Measurements from ENCODE around the gene ARHGAP24.

The ARHGAP24 gene

GRCh38 chr4:85708468-85708867 lies 233.5 kb downstream of the ARHGAP24 start:
- DNase-seq: no peak

DNA sequence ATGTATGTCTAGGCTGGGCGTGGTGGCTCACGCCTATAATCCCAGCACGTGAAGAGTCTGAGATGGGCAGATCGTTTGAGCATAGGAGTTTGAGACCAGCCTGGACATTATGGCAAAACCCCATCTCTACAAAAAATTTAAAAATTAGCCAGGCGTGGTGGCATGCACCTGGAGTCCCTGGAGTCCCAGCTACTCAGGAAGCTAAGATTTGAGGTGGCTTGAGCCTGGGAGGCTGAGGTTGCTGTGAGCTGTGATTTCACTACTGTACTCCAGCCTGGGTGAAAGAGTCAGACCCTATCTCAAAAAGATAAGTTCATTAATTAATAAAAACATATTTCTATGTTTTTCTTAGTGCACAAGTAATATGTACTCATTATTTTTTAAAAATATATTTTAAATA lies 238.1 kb downstream of the ARHGAP24 start:
- DNase-seq: no peak

- DNase-seq: no peak
Observed at GRCh38 chr4:85715991-85716737, 241.2 kb downstream of the ARHGAP24 start.

GRCh38 chr4:85717351-85717750 lies 242.4 kb downstream of the ARHGAP24 start:
- no peak for DNase-seq

- no peak for DNase-seq
Observed at GRCh38 chr4:85717847-85718246, 242.9 kb downstream of the ARHGAP24 start.

GRCh38 chr4:85720735-85721134 lies 245.8 kb downstream of the ARHGAP24 start:
- no peak for DNase-seq

- DNase-seq: no peak
Observed at GRCh38 chr4:85722401-85722800, 247.5 kb downstream of the ARHGAP24 start.

GRCh38 chr4:85722807-85723206 lies 247.9 kb downstream of the ARHGAP24 start:
- DNase-seq: no peak

GRCh38 chr4:85724791-85725563 lies 250.0 kb downstream of the ARHGAP24 start:
- no peak for DNase-seq

- DNase-seq: no peak
Observed at GRCh38 chr4:85725721-85726170, 250.8 kb downstream of the ARHGAP24 start.

DNA sequence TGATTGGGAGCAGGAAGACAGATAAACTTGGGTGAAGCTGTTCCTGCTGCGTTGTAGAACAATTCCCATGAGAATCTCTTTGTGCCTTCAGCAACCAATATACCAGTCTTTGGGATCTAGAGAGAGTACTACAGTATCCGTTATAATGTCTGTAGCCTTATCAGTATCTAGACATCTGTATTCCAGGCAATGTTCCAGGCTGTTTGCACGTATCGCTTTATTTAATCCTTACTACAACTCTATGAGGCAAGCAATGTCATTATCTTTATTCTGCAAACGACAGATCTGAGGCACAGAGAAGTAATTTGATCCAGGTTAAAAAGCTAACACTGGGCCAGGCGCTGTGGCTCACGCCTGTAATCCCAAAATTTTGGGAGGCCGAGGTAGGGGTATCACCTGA lies 251.6 kb downstream of the ARHGAP24 start:
- DNase-seq: no peak

GRCh38 chr4:85728464-85728863 lies 253.5 kb downstream of the ARHGAP24 start:
- no peak for DNase-seq

DNA sequence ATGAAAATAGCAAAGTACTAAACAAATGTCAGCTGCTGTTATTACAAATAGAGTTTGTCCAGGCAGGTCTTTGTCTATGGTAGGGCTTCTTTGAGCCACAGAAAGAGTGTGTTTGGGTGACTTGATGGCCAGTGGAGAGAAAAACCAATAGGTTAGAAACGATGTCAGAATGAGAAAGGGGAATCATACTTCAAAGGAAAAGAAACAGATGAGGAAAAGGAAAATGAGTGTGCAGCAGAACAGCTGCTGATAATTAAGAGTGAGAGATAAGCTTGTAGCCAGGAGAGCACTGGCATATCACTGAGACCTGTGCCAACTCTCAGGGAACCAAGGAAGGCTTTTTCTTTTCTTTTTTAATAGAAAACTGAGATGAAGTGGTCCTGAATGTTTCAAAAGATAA lies 257.2 kb downstream of the ARHGAP24 start:
- no peak for DNase-seq

- no peak for DNase-seq
Observed at GRCh38 chr4:85733798-85734197, 258.8 kb downstream of the ARHGAP24 start.

DNA sequence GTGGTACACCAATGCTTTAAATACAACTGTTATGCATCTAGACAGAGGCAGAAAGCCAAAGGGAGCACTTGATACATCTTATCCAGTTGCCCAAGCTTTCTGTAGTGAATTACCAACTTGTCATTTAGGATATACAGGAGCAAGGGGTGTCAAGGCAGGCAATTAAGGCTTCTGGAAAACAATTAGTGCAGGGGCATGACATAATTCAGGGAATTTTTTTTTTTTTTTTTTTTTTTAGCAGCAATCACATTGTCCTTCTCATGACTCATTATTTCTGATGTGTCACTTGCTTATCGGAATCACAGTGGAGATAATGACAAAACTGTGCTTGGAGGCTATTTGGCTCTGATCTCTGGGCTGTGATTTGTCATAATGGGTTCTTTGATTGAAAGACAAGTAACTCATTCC lies 259.5 kb downstream of the ARHGAP24 start:
- peak; percentile 51 for DNase-seq

DNA sequence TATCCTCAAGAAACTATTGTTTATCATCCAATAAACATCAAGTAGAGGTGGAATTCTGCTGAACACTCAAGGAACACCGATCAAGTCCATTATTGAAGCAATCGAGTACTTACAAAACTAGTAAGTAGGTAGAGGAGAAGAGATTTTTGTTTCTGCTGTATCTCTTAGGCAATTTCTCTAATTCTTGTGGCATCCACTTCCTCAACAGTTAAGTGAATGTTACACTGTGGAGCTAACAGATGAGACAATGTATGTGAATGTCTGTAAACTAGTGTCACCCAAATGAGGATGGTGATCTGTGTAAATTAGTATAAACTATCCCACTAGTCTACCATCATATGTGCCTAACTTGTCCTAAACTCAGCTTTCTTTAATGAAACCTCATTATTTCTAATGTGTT lies 261.6 kb downstream of the ARHGAP24 start:
- DNase-seq: no peak

DNA sequence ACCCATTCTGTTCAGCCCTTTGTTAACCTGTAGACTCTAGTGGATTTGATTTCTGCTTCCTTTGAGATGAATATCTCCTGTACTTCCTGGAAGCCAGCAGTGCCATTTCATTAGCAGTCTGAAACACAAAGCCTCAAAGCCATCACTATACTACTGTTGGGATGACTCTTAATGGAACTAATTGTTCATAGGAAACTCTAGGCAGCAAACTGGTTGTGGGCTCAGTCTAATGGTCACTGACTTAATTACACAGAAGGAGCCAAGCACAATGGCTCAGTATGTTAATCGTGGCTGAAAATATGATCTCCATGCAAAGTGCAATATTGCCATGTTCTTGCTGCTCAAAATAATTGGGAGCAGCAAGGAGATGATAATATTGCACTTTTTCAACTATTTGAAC lies 262.3 kb downstream of the ARHGAP24 start:
- DNase-seq: no peak

- DNase-seq: no peak
Observed at GRCh38 chr4:85738721-85739120, 263.8 kb downstream of the ARHGAP24 start.

DNA sequence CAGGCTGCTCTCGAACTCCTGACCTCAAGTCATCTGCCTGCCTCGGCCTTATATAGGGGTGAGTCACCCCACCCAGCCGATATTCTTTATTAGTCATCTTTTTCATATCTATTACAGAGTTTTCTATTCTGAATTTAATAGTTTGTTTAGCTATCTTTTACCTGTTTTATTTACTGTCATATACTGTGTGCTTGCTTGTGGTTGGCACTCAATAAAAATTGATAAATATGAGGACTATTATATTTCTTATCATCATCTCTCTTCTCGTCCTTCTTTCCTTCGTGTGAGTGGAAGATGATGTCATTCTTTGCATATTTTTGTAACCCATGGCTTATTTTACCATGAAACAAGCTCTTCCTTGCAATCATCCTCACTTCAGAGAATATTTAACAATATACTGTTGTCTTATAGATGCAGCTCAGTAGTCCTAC lies 265.5 kb downstream of the ARHGAP24 start:
- DNase-seq: no peak

- DNase-seq: no peak
Observed at GRCh38 chr4:85741381-85741780, 266.4 kb downstream of the ARHGAP24 start.

DNA sequence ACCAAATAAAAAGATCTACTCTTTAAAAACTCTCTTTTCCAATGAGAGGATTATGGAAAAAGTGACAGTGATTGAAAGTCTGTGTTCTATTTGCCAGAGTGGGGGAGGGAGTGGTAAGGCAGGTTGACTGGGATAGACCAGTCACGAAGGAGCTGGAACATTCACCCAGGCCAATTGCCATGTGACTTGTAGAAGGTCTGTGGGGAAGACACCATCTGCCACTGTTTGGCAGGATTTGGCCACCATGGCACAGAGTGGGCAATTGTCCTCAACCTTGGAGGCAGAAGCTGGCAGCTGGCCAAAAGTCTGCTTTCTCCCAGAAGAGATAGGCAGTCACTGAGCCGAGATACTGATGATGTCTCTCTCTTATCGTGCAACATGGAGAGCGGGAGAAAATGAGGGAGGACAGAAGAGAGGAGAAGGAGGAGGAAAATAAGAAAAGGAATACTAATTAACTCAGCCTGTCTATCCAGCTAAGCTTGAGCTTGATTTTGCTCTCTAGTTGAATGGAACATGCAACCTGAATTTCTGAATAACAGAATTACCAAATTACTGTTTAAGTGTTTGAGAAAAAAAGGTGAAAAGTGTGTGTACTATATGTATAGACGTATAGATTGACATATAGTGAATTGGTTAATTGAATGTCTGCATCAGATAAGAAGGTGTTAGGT lies 267.1 kb downstream of the ARHGAP24 start:
- DNase-seq: no peak

- DNase-seq: no peak
Observed at GRCh38 chr4:85744950-85745349, 270.0 kb downstream of the ARHGAP24 start.

DNA sequence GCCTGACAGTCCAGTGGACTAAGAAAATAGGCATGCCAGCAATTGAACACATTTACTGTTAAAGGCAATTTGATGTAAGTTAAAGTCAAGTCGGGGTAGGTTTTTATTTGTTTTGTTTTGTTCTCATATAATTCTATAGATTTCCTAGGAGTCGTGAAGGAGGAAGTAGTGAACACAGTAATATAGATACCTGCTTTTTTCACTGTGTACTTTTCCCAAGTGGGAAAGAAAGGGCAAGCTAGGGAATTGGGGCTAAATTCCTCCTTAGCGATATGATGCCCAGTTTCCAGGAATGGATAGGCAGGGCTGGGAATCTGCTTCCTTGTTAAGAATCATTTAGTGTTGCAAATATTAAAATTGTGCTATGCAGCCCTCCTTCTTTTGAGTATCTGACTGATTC lies 271.0 kb downstream of the ARHGAP24 start:
- DNase-seq: no peak

All from eye (tissue), 1 donor.